GOT3 (cell line): ENCODE results near the gene CYFIP1.
"Not testable (repeated sequence)": the region's sequence is repeated elsewhere in the genome, so short reads cannot be mapped to it uniquely, and the experiment has no call there.

Experiments
- DNase-seq: peaks from one replicate; lab custom pipeline; 2025; ENCODE audit warnings: mixed read lengths; lab: John Stamatoyannopoulos, UW

The CYFIP1 gene

GRCh38 chr15:22980189-22981050 lies at the start of gene CYFIP1:
TSS of gene CYFIP1 (minus strand) at chr15:22980368. CDS start at chr15:22947285, 33,083 bp downstream.
- DNase-seq, result no peak

GRCh38 chr15:23026218-23026617 lies 46.0 kb upstream of the CYFIP1 start:
- DNase-seq, result no peak

DNA sequence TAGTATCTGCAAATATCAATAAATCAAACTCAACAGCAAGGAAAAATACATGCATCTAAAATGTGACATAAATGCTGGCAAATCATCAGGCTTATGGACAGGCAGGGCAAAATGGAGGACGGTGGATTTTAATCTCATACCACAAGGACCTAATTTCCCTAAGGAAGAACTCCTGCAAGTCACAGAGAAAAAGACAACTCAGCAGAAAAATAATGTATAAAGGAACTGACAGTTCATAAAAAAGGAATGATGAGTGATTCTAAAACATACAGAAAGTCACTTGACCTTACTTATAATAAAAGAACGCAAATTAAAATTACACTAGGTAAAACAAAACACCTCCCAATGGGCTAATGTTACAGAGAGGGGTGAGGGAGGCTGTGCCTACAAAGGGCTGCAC lies 42.0 kb upstream of the CYFIP1 start:
- DNase-seq, result no peak

GRCh38 chr15:23014394-23015000 lies 34.3 kb upstream of the CYFIP1 start:
- no peak for DNase-seq

GRCh38 chr15:23013681-23014080 lies 33.5 kb upstream of the CYFIP1 start:
- no peak for DNase-seq

- not testable (repeated sequence) for DNase-seq
Measured at GRCh38 chr15:23012616-23013015, 32.4 kb upstream of the CYFIP1 start.

GRCh38 chr15:23003736-23004135 lies 23.6 kb upstream of the CYFIP1 start:
- DNase-seq, result no peak

GRCh38 chr15:23002920-23003319 lies 22.8 kb upstream of the CYFIP1 start:
- DNase-seq, result no peak

GRCh38 chr15:22995795-22996194 lies 15.6 kb upstream of the CYFIP1 start:
- DNase-seq, result no peak

DNA sequence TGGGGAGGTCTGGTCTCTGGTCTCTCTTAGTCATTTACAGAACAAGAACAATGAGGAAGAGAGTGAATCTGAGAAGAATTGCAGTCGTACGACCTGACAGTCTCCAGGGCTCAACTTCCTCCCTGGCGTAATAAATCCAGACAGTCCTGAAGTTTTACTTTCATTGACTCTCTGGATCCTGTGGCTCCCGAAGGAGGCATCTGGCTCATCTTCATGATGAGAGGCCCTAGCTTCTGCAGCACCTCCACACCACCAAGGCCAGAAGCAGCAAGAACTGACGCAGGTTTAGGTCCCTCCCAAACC lies 11.8 kb upstream of the CYFIP1 start:
- no peak for DNase-seq

- DNase-seq, result no peak
Measured at GRCh38 chr15:22989576-22990477, 9.7 kb upstream of the CYFIP1 start.

GRCh38 chr15:22988811-22989210 lies 8.6 kb upstream of the CYFIP1 start:
- DNase-seq, result no peak

DNA sequence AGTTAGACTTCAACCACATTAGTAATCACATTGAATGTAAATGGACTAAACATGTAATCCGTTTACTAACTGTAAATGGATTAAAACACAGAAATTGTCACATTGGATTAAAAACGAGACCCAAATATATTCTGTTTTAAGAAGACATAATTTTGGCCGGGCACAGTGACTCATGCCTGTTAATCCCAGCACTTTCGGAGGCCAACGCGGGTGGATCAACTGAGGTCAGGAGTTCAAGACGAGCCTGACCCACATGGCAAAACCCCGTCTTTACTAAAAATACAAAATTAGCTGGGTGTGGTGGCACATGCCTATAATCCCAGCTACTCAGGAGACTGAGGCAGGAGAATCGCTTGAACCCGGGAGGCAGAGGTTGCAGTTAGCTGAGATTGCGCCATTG lies 1.8 kb upstream of the CYFIP1 start:
- DNase-seq, result not testable (repeated sequence)

- DNase-seq, result no peak
Measured at GRCh38 chr15:22981051-22981840, 1.1 kb upstream of the CYFIP1 start.

DNA sequence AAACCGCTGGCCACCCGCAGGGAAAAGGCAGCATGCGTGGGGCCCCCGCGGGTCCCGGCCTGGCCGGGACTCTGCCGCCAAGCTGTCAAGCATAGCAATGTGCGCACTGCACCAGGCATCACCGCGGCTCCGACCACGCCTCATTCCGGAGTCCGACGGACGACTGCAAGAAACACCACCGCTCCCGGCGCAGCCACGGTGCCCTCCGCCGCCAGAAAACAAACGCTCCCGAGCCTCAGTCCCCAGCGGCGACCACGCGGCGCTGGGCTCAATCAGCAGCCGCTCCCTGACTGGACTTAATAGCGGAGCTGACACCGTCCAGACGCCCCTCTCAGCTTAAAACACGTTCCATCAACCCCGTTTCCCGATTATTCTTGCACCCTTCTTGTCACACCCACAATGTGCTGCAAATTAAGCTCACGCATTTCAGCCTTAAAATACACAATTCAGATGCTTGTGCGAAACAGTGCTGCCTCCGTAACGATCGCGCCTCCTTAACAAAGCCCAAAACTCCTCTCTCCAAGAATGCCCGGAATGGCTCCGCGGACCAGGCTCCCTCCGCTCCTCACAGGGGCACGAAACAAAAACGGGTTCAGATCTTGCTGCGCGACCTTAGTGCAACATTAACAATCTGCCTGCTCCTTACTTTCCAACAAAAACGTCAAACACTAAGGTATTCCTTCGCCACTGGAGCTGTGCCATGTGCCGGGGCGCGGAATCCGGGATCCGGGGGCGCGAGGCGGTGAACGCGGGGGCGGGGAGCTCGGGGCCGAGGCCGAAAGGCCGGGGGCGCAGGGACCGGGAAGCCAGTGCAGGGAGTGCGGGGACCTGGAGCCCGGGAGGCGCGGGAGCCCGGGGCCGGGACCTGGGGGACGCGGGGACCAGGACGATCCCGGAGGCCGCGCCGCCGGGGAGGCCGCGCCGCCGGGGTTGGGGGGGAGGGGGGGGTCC lies 655 bp downstream of the CYFIP1 start:
- no peak for DNase-seq

GRCh38 chr15:22978691-22979237 lies 1.4 kb downstream of the CYFIP1 start:
- DNase-seq, result no peak

DNA sequence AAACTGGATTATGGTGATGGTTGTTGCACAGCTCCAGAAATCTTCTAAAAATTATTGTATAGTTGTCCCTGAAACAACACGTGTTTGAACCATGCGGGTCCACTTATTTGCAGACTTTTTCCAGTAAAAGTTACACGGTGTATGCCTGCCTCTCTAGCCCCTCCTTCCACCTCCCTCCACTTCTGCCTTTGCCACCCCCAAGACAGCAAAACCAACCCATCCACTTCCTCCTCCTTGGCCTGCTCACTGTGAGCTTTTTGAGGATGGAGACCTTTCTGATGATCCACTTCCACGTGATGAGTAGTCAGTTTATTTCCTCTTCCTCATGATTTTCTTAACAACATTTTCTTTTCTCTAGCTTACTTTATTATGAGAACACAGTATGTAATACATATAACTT lies 5.4 kb downstream of the CYFIP1 start:
- no peak for DNase-seq

- no peak for DNase-seq
Measured at GRCh38 chr15:22973987-22974386, 6.2 kb downstream of the CYFIP1 start.

- DNase-seq, result no peak
Measured at GRCh38 chr15:22973286-22973685, 6.9 kb downstream of the CYFIP1 start.

- no peak for DNase-seq
Measured at GRCh38 chr15:22969489-22969888, 10.7 kb downstream of the CYFIP1 start.
